Measurements from ENCODE around the gene ALKBH5. TPM values are rescaled to one million over a fixed set of nuclear protein-coding genes. Genes with fewer than 3 reads are reported as not detected.

Gene ALKBH5
- total RNA-seq, 5 donors from 2014 or later (not counting 1 experiment from before 2014, with no cell fraction given) = 99.0 to 122 (median 103) TPM

- H3K9me3 ChIP-seq = no peaks in the 10 kb centered on the region
- Mint-ChIP-seq H3K36me3 (peaks cover 34% of the 10 kb centered on the region), H3K27me3 (no peaks in the 10 kb centered on the region), H3K4me1 (no peaks in the 10 kb centered on the region), H3K4me3 (no peak overlapping the region), H3K9me3 (no peaks in the 10 kb centered on the region), H3K27ac (no peak overlapping the region)
- no peak overlapping the region for H3K27ac ChIP-seq (ENCODE audit: low read length)
- H3K4me3 ChIP-seq (ENCODE audit: control insufficient read depth in 1 of 2, extremely low read depth in 1 of 2, low read length in 1 of 2) = no peak overlapping the region
- POLR2A ChIA-PET = no interaction called here
- 94% methylated on average over 13 of the region's 18 CpGs for WGBS (ENCODE audit: insufficient coverage)
- DNase-seq = no peak
- no peak for ATAC-seq (replicated peaks in 1 of 4)
- H3K36me3 ChIP-seq (ENCODE audit: control insufficient read depth in 2 of 2, extremely low read depth in 1 of 2, insufficient read depth in 1 of 2, low read length in 1 of 2) = peaks cover 13 to 45% of the 10 kb centered on the region in 2 donors
- no peaks in the 10 kb centered on the region for H3K27me3 ChIP-seq (replicated peaks in 1 of 2; ENCODE audit: control insufficient read depth in 2 of 2, extremely low read depth in 1 of 2, insufficient read depth in 2 of 2, low read length in 1 of 2)
- no peaks in the 10 kb centered on the region for H3K4me1 ChIP-seq (ENCODE audit: control insufficient read depth in 1 of 2, extremely low read depth in 1 of 2, insufficient read depth in 2 of 2, low read length in 2 of 2)
- CTCF ChIA-PET = no interaction called here
Measured at GRCh38 chr17:18236494-18236893, 52.9 kb downstream of the ALKBH5 start.

- H3K27ac ChIP-seq (ENCODE audit: low read length) = no peak overlapping the region
- ATAC-seq (replicated peaks in 1 of 4) = no peak
- Mint-ChIP-seq H3K36me3 (peaks cover 34% of the 10 kb centered on the region), H3K4me1 (no peaks in the 10 kb centered on the region), H3K27ac (no peak overlapping the region), H3K4me3 (no peak overlapping the region), H3K9me3 (no peaks in the 10 kb centered on the region), H3K27me3 (no peaks in the 10 kb centered on the region)
- peaks cover 10 to 47% of the 10 kb centered on the region in 2 donors for H3K36me3 ChIP-seq (ENCODE audit: control insufficient read depth in 2 of 2, extremely low read depth in 1 of 2, insufficient read depth in 1 of 2, low read length in 1 of 2)
- ChIA-PET POLR2A (no interaction called here), CTCF (no interaction called here)
- no peak for DNase-seq
- H3K9me3 ChIP-seq = no peaks in the 10 kb centered on the region
- no peak overlapping the region for H3K4me3 ChIP-seq (ENCODE audit: control insufficient read depth in 1 of 2, extremely low read depth in 1 of 2, low read length in 1 of 2)
- whole genome bisulfite sequencing (ENCODE audit: insufficient coverage) = 96% methylated on average over 15 of the region's 20 CpGs
- H3K4me1 ChIP-seq (ENCODE audit: control insufficient read depth in 1 of 2, extremely low read depth in 1 of 2, insufficient read depth in 2 of 2, low read length in 2 of 2) = no peaks in the 10 kb centered on the region
- no peaks in the 10 kb centered on the region for H3K27me3 ChIP-seq (replicated peaks in 1 of 2; ENCODE audit: control insufficient read depth in 2 of 2, extremely low read depth in 1 of 2, insufficient read depth in 2 of 2, low read length in 1 of 2)
Measured at GRCh38 chr17:18237461-18237860, 53.8 kb downstream of the ALKBH5 start.

- WGBS (ENCODE audit: insufficient coverage) = 93% methylated on average over 17 of the region's 18 CpGs
- H3K27ac ChIP-seq (ENCODE audit: low read length) = no peak overlapping the region
- H3K4me3 Mint-ChIP-seq = no peak overlapping the region
- H3K4me1 ChIP-seq (ENCODE audit: control insufficient read depth in 1 of 2, extremely low read depth in 1 of 2, insufficient read depth in 2 of 2, low read length in 2 of 2) = no peaks in the 10 kb centered on the region
- H3K27me3 Mint-ChIP-seq = no peaks in the 10 kb centered on the region
- ChIA-PET POLR2A (no interaction called here), CTCF (no interaction called here)
- H3K27me3 ChIP-seq (replicated peaks in 1 of 2; ENCODE audit: control insufficient read depth in 2 of 2, extremely low read depth in 1 of 2, insufficient read depth in 2 of 2, low read length in 1 of 2) = no peaks in the 10 kb centered on the region
- H3K36me3 ChIP-seq (ENCODE audit: control insufficient read depth in 2 of 2, extremely low read depth in 1 of 2, insufficient read depth in 1 of 2, low read length in 1 of 2) = peaks cover 5 to 43% of the 10 kb centered on the region in 2 donors
- no peak overlapping the region for H3K4me3 ChIP-seq (ENCODE audit: control insufficient read depth in 1 of 2, extremely low read depth in 1 of 2, low read length in 1 of 2)
- peaks cover 34% of the 10 kb centered on the region for H3K36me3 Mint-ChIP-seq
- H3K9me3 ChIP-seq = no peaks in the 10 kb centered on the region
- no peak for ATAC-seq (replicated peaks in 1 of 4)
- H3K9me3 Mint-ChIP-seq = no peaks in the 10 kb centered on the region
- H3K4me1 Mint-ChIP-seq = no peaks in the 10 kb centered on the region
- H3K27ac Mint-ChIP-seq = no peak overlapping the region
- no peak for DNase-seq
Measured at GRCh38 chr17:18238299-18238698, 54.7 kb downstream of the ALKBH5 start.

GRCh38 chr17:18240449-18240848 is 56.8 kb downstream of the ALKBH5 start:
- peaks cover 16 to 35% of the 10 kb centered on the region in 2 donors for H3K36me3 ChIP-seq (ENCODE audit: control insufficient read depth in 2 of 2, extremely low read depth in 1 of 2, insufficient read depth in 1 of 2, low read length in 1 of 2)
- H3K4me1 Mint-ChIP-seq = no peaks in the 10 kb centered on the region
- no peak overlapping the region for H3K27ac Mint-ChIP-seq

GRCh38 chr17:18241229-18241871 is 57.7 kb downstream of the ALKBH5 start:
- Histone ChIP-seq H3K36me3 (ENCODE audit: control insufficient read depth in 2 of 2, extremely low read depth in 1 of 2, insufficient read depth in 1 of 2, low read length in 1 of 2) (peaks cover 17 to 39% of the 10 kb centered on the region in 2 donors), H3K27me3 (replicated peaks in 1 of 2; ENCODE audit: control insufficient read depth in 2 of 2, extremely low read depth in 1 of 2, insufficient read depth in 2 of 2, low read length in 1 of 2) (no peaks in the 10 kb centered on the region), H3K4me3 (ENCODE audit: control insufficient read depth in 1 of 2, extremely low read depth in 1 of 2, low read length in 1 of 2) (no peak overlapping the region), H3K4me1 (ENCODE audit: control insufficient read depth in 1 of 2, extremely low read depth in 1 of 2, insufficient read depth in 2 of 2, low read length in 2 of 2) (no peaks in the 10 kb centered on the region), H3K9me3 (no peaks in the 10 kb centered on the region), H3K27ac (ENCODE audit: low read length) (no peak overlapping the region)
- ATAC-seq (replicated peaks in 1 of 4) (no peak), DNase-seq (no peak)
- no peak overlapping the region for H3K27ac Mint-ChIP-seq
- H3K27me3 Mint-ChIP-seq = no peaks in the 10 kb centered on the region
- POLR2A ChIA-PET = no interaction called here
- CTCF ChIA-PET = no interaction called here
- no peaks in the 10 kb centered on the region for H3K4me1 Mint-ChIP-seq
- WGBS (ENCODE audit: insufficient coverage) = 90% methylated on average over 26 of the region's 28 CpGs
- H3K36me3 Mint-ChIP-seq = peaks cover 25% of the 10 kb centered on the region
- no peak overlapping the region for H3K4me3 Mint-ChIP-seq
- H3K9me3 Mint-ChIP-seq = no peaks in the 10 kb centered on the region

More at GRCh38 chr17:18240449-18240848, 56.8 kb downstream of the ALKBH5 start:
- H3K27me3 Mint-ChIP-seq = no peaks in the 10 kb centered on the region
- H3K36me3 Mint-ChIP-seq = peaks cover 29% of the 10 kb centered on the region
- Histone ChIP-seq H3K27ac (ENCODE audit: low read length) (no peak overlapping the region), H3K4me1 (ENCODE audit: control insufficient read depth in 1 of 2, extremely low read depth in 1 of 2, insufficient read depth in 2 of 2, low read length in 2 of 2) (no peaks in the 10 kb centered on the region), H3K4me3 (ENCODE audit: control insufficient read depth in 1 of 2, extremely low read depth in 1 of 2, low read length in 1 of 2) (no peak overlapping the region), H3K27me3 (replicated peaks in 1 of 2; ENCODE audit: control insufficient read depth in 2 of 2, extremely low read depth in 1 of 2, insufficient read depth in 2 of 2, low read length in 1 of 2) (no peaks in the 10 kb centered on the region), H3K9me3 (no peaks in the 10 kb centered on the region)
- DNase-seq (no peak), ATAC-seq (replicated peaks in 1 of 4) (no peak)
- ChIA-PET CTCF (no interaction called here), POLR2A (no interaction called here)
- 97% methylated on average over 19 of the region's 19 CpGs for WGBS (ENCODE audit: insufficient coverage)
- H3K4me3 Mint-ChIP-seq = no peak overlapping the region
- no peaks in the 10 kb centered on the region for H3K9me3 Mint-ChIP-seq

GRCh38 chr17:18245038-18245776 is 61.6 kb downstream of the ALKBH5 start:
- H3K4me3 ChIP-seq (ENCODE audit: control insufficient read depth in 1 of 2, extremely low read depth in 1 of 2, low read length in 1 of 2) = no peak overlapping the region
- H3K27ac ChIP-seq (ENCODE audit: low read length) = no peak overlapping the region
- no peaks in the 10 kb centered on the region for H3K27me3 ChIP-seq (replicated peaks in 1 of 2; ENCODE audit: control insufficient read depth in 2 of 2, extremely low read depth in 1 of 2, insufficient read depth in 2 of 2, low read length in 1 of 2)
- peaks cover 0 to 5% of the 10 kb centered on the region in 2 experiments for H3K4me1 ChIP-seq (ENCODE audit: control insufficient read depth in 1 of 2, extremely low read depth in 1 of 2, insufficient read depth in 2 of 2, low read length in 2 of 2)
- no peak for DNase-seq
- no peaks in the 10 kb centered on the region for H3K27me3 Mint-ChIP-seq
- H3K27ac Mint-ChIP-seq = no peak overlapping the region
- ChIA-PET POLR2A (no interaction called here), CTCF (no interaction called here)
- H3K9me3 ChIP-seq = no peaks in the 10 kb centered on the region
- 92% methylated on average over 21 of the region's 21 CpGs for WGBS (ENCODE audit: insufficient coverage)
- no peak for ATAC-seq (replicated peaks in 1 of 4)
- no peaks in the 10 kb centered on the region for H3K9me3 Mint-ChIP-seq
- H3K36me3 Mint-ChIP-seq = peaks cover 24% of the 10 kb centered on the region
- H3K4me1 Mint-ChIP-seq = peaks cover 0 to 9% (median 2%) of the 10 kb centered on the region in 3 donors
- peaks cover 25 to 57% of the 10 kb centered on the region in 2 donors for H3K36me3 ChIP-seq (ENCODE audit: control insufficient read depth in 2 of 2, extremely low read depth in 1 of 2, insufficient read depth in 1 of 2, low read length in 1 of 2)
- no peak overlapping the region for H3K4me3 Mint-ChIP-seq

Measured in T-cell (primary cell).